Breast epithelium (tissue), 3 donors: ENCODE measurements around the gene SHISA2.

Experiments
- CTCF ChIP-seq, 3 donors: fragments of 450-650 bp; IDR thresholded peaks; one replicate each; pipeline ENCODE4 v1.5.1; 2016 to 2017; ENCODE audit warnings: antibody characterized with exemption in 3 of 3, mild to moderate bottlenecking in 3 of 3, moderate library complexity in 3 of 3
- POLR2AphosphoS5 ChIP-seq, 3 donors: sonication (generic); formaldehyde crosslinking; IDR thresholded peaks; one replicate each; pipeline ENCODE4 v1.6.1; 2017; ENCODE audit warnings: antibody characterized with exemption in 3 of 3

- TF ChIP-seq CTCF (IDR thresholded peaks at IDR 0.05), result no peak
- TF ChIP-seq POLR2AphosphoS5 (IDR thresholded peaks at IDR 0.05), result no peak
Measured at GRCh38 chr13:26054896-26055295, 3.1 kb upstream of the SHISA2 start.
